HEK293 (cell line): ENCODE measurements around the gene SH3RF3.

Source experiments
- CTCF ChIA-PET: fragments of 350-600 bp; formaldehyde crosslinking; extraction: SDS; loops from one replicate; lab custom pipeline; 2021; ENCODE audit warnings: antibody characterized with exemption; lab: Yijun Ruan, JAX
- POLR2A ChIA-PET: fragments of 300-600 bp; formaldehyde crosslinking; extraction: SDS; loops from one replicate; lab custom pipeline; 2020; ENCODE audit warnings: antibody characterized with exemption, inconsistent platforms; lab: Yijun Ruan, JAX
- H3K27ac ChIP-seq: fragments of 200-500 bp; sonication (Bioruptor generic); 2 replicates; pipeline ENCODE4 v1.5.1; 2014; ENCODE audit warnings: low read depth, low read length, control low read depth, inconsistent platforms; ENCODE audit errors: extremely low read depth
- H3K36me3 ChIP-seq, 2 experiments: fragments of 200-500 bp in 1 of 2; sonication (Bioruptor generic) in 1 of 2; 1 replicate in 1 of 2; 2 replicates in 1 of 2; pipeline ENCODE4 v1.5.1; 2014 to 2017; ENCODE audit warnings: inconsistent platforms in 2 of 2, low read length in 2 of 2; ENCODE audit not compliant: control insufficient read depth in 2 of 2, insufficient read depth in 1 of 2
- H3K4me1 ChIP-seq: fragments of 200-500 bp; sonication (Bioruptor generic); 2 replicates; pipeline ENCODE4 v1.5.1; 2014; ENCODE audit warnings: mild to moderate bottlenecking, low read length, inconsistent platforms; ENCODE audit not compliant: control insufficient read depth, insufficient read depth
- H3K4me3 ChIP-seq: 2 replicates; pipeline ENCODE4 v1.5.1; 2011; ENCODE audit warnings: low read depth, mild to moderate bottlenecking, control low read depth, low read length, moderate library complexity
- H3K9me3 ChIP-seq: fragments of 200-500 bp; sonication (Bioruptor generic); 2 replicates; pipeline ENCODE4 v1.5.1; 2014; ENCODE audit warnings: low read depth, low read length, inconsistent platforms; ENCODE audit not compliant: control insufficient read depth, insufficient read depth
- BCL11B ChIP-seq: fragments of 450-650 bp; formaldehyde crosslinking; IDR thresholded peaks from 2 replicates; pipeline ENCODE4 v1.5.1; 2016; ENCODE audit warnings: low read depth, missing biosample characterization, missing genetic modification characterization
- SCRT1 ChIP-seq: fragments of 450-650 bp; formaldehyde crosslinking; IDR thresholded peaks from 2 replicates; pipeline ENCODE4 v1.5.1; 2016; ENCODE audit warnings: missing biosample characterization, missing genetic modification characterization, borderline replicate concordance
- SCRT2 ChIP-seq: fragments of 450-650 bp; formaldehyde crosslinking; IDR thresholded peaks from 2 replicates; pipeline ENCODE4 v1.5.1; 2016; ENCODE audit warnings: missing biosample characterization, missing genetic modification characterization
- WT1 ChIP-seq: fragments of 450-650 bp; formaldehyde crosslinking; IDR thresholded peaks from 2 replicates; pipeline ENCODE4 v1.5.1; 2016; ENCODE audit warnings: missing biosample characterization, missing genetic modification characterization
- ZFP41 ChIP-seq: fragments of 450-650 bp; formaldehyde crosslinking; IDR thresholded peaks from 2 replicates; pipeline ENCODE4 v1.5.1; 2016; ENCODE audit warnings: missing biosample characterization, missing genetic modification characterization, borderline replicate concordance
- ZNF10 ChIP-seq: fragments of 450-650 bp; formaldehyde crosslinking; IDR thresholded peaks from 2 replicates; pipeline ENCODE4 v1.5.1; 2017; ENCODE audit warnings: missing biosample characterization, missing genetic modification characterization
- ZNF114 ChIP-seq: fragments of 450-650 bp; formaldehyde crosslinking; IDR thresholded peaks from 2 replicates; pipeline ENCODE4 v1.5.0; 2017; ENCODE audit warnings: missing biosample characterization, missing genetic modification characterization
- ZNF132 ChIP-seq: fragments of 450-650 bp; formaldehyde crosslinking; IDR thresholded peaks from 2 replicates; pipeline ENCODE4 v1.5.1; 2017; ENCODE audit warnings: missing biosample characterization, missing genetic modification characterization, borderline replicate concordance
- ZNF157 ChIP-seq: fragments of 450-650 bp; formaldehyde crosslinking; IDR thresholded peaks from 2 replicates; pipeline ENCODE4 v1.5.1; 2016; ENCODE audit warnings: missing biosample characterization, missing genetic modification characterization
- ZNF214 ChIP-seq: fragments of 450-650 bp; formaldehyde crosslinking; IDR thresholded peaks from 2 replicates; pipeline ENCODE4 v1.5.1; 2017; ENCODE audit warnings: missing biosample characterization, mild to moderate bottlenecking, missing genetic modification characterization, borderline replicate concordance
- ZNF239 ChIP-seq: fragments of 450-650 bp; formaldehyde crosslinking; IDR thresholded peaks from 2 replicates; pipeline ENCODE4 v1.5.1; 2016; ENCODE audit warnings: missing biosample characterization, missing genetic modification characterization
- ZNF416 ChIP-seq: fragments of 450-650 bp; formaldehyde crosslinking; IDR thresholded peaks from 2 replicates; pipeline ENCODE4 v1.5.1; 2016; ENCODE audit warnings: missing biosample characterization, missing genetic modification characterization
- ZNF433 ChIP-seq: fragments of 450-650 bp; formaldehyde crosslinking; IDR thresholded peaks from 2 replicates; pipeline ENCODE4 v1.5.1; 2016; ENCODE audit warnings: missing biosample characterization, missing genetic modification characterization, low read depth
- ZNF473 ChIP-seq: fragments of 450-650 bp; formaldehyde crosslinking; IDR thresholded peaks from 2 replicates; pipeline ENCODE4 v1.5.1; 2017; ENCODE audit warnings: missing biosample characterization, missing genetic modification characterization
- ZNF629 ChIP-seq: fragments of 450-650 bp; formaldehyde crosslinking; IDR thresholded peaks from 2 replicates; pipeline ENCODE4 v1.5.1; 2017; ENCODE audit warnings: missing biosample characterization, missing genetic modification characterization
- ZNF843 ChIP-seq: fragments of 450-650 bp; formaldehyde crosslinking; IDR thresholded peaks from 2 replicates; pipeline ENCODE4 v1.5.1; 2016; ENCODE audit warnings: missing biosample characterization, missing genetic modification characterization
- TF ChIP-seq, protein P1 (sequence below): fragments of 450-650 bp; formaldehyde crosslinking; IDR thresholded peaks from 2 replicates; pipeline ENCODE4 v1.5.1; 2016; ENCODE audit warnings: missing biosample characterization, missing genetic modification characterization
- TF ChIP-seq, protein P2 (sequence below): fragments of 450-650 bp; formaldehyde crosslinking; IDR thresholded peaks from 2 replicates; pipeline ENCODE4 v1.5.1; 2016; ENCODE audit warnings: missing biosample characterization, missing genetic modification characterization
- TF ChIP-seq, protein P3 (sequence below): fragments of 450-650 bp; formaldehyde crosslinking; IDR thresholded peaks from 2 replicates; pipeline ENCODE4 v1.5.1; 2016; ENCODE audit warnings: missing biosample characterization, missing genetic modification characterization
- TF ChIP-seq, protein P4 (sequence below): fragments of 450-650 bp; formaldehyde crosslinking; IDR thresholded peaks from 2 replicates; pipeline ENCODE4 v1.5.1; 2016; ENCODE audit warnings: missing biosample characterization, missing genetic modification characterization, borderline replicate concordance
- TF ChIP-seq, protein P5 (sequence below): fragments of 450-650 bp; formaldehyde crosslinking; IDR thresholded peaks from 2 replicates; pipeline ENCODE4 v1.5.1; 2016; ENCODE audit warnings: missing biosample characterization, missing genetic modification characterization

SH3RF3 gene

DNA sequence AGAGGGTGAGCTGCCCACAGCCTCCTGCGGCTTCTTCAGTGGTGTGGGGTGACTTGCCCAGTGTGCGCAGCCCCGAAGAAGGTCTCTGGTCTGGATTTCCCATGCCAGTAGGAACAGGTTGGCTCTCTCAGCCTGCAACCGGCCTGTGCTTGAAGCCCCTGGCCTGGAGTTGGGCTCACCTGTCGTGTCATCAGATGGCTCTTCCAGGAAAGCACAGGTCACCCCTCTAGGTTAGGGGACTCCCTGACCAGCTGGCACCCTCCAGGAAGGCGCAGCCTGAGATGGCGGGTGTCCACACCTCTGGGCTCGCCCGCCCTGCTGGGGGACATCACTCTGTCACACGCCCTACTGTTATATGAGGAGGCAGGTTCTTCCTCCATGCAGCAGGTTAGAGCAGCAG is 304.9 kb downstream of the SH3RF3 start:
- ChIA-PET POLR2A (no interaction called here), CTCF (interaction anchor here (0.5 kb wide), 1 partner anchor 150 kb away, joined by 3 read pairs; no protein-coding TSS in a partner anchor)
- Histone ChIP-seq H3K9me3 (no peaks in the 10 kb centered on the region), H3K4me3 (no peak overlapping the region), H3K4me1 (no peaks in the 10 kb centered on the region), H3K36me3 (peaks cover 0 to 21% of the 10 kb centered on the region in 2 experiments; a peak in 1 of 3 replicates), H3K27ac (no peak overlapping the region)
- TF ChIP-seq SCRT2 (no peak), ZNF132 (no peak)

DNA sequence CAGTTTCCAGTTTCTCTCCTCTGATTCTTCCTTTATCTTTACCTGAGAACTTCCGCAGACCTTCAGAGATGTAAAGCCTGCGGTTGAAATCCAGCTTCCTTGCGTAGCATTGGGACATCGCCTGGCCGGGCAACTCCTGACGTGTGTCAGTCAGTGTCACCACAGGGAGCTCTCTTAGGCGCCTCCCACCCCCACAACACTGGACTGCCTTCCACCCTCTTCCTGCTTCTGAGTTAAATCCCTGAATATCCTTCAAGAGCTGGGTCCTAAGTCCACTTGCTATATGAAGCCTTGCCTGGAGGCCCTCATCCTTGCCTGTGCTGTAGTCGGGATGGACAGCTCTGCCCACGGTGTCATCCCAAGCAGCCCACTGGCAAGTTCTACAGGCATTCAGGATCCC is 305.3 kb downstream of the SH3RF3 start:
- no peaks in the 10 kb centered on the region for H3K4me1 ChIP-seq
- H3K9me3 ChIP-seq: no peaks in the 10 kb centered on the region
- ChIA-PET CTCF (interaction anchor here (0.5 kb wide), 1 partner anchor 149 kb away, joined by 3 read pairs; no protein-coding TSS in a partner anchor), POLR2A (no interaction called here)
- TF ChIP-seq, protein P1, sequence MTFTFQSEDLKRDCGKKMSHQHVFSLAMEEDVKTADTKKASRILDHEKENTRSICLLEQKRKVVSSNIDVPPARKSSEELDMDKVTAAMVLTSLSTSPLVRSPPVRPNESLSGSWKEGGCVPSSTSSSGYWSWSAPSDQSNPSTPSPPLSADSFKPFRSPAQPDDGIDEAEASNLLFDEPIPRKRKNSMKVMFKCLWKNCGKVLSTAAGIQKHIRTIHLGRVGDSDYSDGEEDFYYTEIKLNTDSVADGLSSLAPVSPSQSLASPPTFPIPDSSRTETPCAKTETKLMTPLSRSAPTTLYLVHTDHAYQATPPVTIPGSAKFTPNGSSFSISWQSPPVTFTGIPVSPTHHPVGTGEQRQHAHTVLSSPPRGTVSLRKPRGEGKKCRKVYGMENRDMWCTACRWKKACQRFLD (tag by site-specific recombination): no peak
- TF ChIP-seq, protein P2, sequence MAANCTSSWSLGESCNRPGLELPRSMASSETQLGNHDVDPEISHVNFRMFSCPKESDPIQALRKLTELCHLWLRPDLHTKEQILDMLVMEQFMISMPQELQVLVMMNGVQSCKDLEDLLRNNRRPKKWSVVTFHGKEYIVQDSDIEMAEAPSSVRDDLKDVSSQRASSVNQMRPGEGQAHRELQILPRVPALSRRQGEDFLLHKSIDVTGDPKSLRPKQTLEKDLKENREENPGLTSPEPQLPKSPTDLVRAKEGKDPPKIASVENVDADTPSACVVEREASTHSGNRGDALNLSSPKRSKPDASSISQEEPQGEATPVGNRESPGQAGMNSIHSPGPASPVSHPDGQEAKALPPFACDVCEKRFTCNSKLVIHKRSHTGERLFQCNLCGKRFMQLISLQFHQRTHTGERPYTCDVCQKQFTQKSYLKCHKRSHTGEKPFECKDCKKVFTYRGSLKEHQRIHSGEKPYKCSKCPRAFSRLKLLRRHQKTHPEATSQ: no peak
- TF ChIP-seq ZNF114 (no peak), ZNF10 (tag by site-specific recombination) (no peak), WT1 (tag by site-specific recombination) (no peak), ZNF132 (no peak), ZNF473 (no peak), ZNF157 (tag by site-specific recombination) (no peak)
- H3K36me3 ChIP-seq: peaks cover 0 to 21% of the 10 kb centered on the region in 2 experiments; a peak in 1 of 3 replicates
- H3K27ac ChIP-seq: no peak overlapping the region
- H3K4me3 ChIP-seq: no peak overlapping the region

DNA sequence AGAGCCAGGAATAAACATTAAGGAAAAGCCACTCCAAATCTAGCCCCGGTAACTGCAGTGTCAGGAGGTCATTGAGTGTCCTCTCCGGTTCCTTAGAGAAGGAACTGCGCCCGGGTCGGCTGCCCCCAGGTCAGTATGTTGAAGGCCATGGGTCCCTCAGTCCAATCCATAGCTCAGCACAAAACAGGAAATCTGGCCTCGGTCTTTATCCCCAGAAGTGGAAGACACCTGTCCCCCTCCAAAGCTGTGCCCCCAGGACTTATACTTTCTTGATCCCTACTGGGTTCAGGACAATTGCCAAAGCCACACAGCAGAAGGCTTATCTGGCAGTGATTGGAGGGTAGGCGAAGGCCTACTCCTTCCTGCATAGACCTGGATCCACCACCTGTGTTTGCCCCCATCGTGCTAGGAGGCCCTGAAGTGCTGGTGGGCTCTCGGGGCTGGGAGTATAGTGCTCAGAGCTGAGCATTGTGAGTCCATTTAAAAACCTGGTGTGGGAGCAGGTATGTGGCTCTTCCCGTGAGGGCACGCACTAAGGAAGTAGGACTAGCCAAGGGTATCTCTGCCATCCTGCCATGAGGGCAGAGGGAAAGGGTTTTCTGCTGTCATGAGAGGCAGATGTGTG is 306.2 kb downstream of the SH3RF3 start:
- Histone ChIP-seq H3K27ac (no peak overlapping the region), H3K36me3 (peaks cover 0 to 21% of the 10 kb centered on the region in 2 experiments; a peak in 1 of 3 replicates), H3K4me3 (no peak overlapping the region), H3K4me1 (no peaks in the 10 kb centered on the region), H3K9me3 (no peaks in the 10 kb centered on the region)
- POLR2A ChIA-PET: no interaction called here
- CTCF ChIA-PET: no interaction called here
- no peak for TF ChIP-seq ZNF214 (tag by site-specific recombination)
- TF ChIP-seq ZNF629 (tag by site-specific recombination): no peak
- no peak for TF ChIP-seq ZFP41
- TF ChIP-seq, protein P3, sequence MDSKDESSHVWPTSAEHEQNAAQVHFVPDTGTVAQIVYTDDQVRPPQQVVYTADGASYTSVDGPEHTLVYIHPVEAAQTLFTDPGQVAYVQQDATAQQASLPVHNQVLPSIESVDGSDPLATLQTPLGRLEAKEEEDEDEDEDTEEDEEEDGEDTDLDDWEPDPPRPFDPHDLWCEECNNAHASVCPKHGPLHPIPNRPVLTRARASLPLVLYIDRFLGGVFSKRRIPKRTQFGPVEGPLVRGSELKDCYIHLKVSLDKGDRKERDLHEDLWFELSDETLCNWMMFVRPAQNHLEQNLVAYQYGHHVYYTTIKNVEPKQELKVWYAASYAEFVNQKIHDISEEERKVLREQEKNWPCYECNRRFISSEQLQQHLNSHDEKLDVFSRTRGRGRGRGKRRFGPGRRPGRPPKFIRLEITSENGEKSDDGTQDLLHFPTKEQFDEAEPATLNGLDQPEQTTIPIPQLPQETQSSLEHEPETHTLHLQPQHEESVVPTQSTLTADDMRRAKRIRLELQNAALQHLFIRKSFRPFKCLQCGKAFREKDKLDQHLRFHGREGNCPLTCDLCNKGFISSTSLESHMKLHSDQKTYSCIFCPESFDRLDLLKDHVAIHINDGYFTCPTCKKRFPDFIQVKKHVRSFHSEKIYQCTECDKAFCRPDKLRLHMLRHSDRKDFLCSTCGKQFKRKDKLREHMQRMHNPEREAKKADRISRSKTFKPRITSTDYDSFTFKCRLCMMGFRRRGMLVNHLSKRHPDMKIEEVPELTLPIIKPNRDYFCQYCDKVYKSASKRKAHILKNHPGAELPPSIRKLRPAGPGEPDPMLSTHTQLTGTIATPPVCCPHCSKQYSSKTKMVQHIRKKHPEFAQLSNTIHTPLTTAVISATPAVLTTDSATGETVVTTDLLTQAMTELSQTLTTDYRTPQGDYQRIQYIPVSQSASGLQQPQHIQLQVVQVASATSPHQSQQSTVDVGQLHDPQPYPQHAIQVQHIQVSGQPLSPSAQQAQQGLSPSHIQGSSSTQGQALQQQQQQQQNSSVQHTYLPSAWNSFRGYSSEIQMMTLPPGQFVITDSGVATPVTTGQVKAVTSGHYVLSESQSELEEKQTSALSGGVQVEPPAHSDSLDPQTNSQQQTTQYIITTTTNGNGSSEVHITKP (tag by site-specific recombination): no peak
- TF ChIP-seq, protein P4, sequence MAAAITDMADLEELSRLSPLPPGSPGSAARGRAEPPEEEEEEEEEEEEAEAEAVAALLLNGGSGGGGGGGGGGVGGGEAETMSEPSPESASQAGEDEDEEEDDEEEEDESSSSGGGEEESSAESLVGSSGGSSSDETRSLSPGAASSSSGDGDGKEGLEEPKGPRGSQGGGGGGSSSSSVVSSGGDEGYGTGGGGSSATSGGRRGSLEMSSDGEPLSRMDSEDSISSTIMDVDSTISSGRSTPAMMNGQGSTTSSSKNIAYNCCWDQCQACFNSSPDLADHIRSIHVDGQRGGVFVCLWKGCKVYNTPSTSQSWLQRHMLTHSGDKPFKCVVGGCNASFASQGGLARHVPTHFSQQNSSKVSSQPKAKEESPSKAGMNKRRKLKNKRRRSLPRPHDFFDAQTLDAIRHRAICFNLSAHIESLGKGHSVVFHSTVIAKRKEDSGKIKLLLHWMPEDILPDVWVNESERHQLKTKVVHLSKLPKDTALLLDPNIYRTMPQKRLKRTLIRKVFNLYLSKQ: no peak
- TF ChIP-seq ZNF416: no peak
- TF ChIP-seq ZNF433: no peak
- no peak for TF ChIP-seq SCRT1 (tag by site-specific recombination)
- no peak for TF ChIP-seq ZNF843 (tag by site-specific recombination)
- TF ChIP-seq, protein P5, sequence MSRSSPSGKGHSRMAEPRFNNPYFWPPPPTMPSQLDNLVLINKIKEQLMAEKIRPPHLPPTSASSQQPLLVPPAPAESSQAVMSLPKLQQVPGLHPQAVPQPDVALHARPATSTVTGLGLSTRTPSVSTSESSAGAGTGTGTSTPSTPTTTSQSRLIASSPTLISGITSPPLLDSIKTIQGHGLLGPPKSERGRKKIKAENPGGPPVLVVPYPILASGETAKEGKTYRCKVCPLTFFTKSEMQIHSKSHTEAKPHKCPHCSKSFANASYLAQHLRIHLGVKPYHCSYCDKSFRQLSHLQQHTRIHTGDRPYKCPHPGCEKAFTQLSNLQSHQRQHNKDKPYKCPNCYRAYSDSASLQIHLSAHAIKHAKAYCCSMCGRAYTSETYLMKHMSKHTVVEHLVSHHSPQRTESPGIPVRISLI (tag by site-specific recombination): no peak
- TF ChIP-seq ZNF239 (tag by site-specific recombination): no peak
- TF ChIP-seq BCL11B: no peak
